Mucosa of stomach (tissue), 1 donor: ENCODE data around the gene SLC25A40.
"Not testable (repeated sequence)": the region's sequence is repeated elsewhere in the genome, so short reads cannot be mapped to it uniquely, and the experiment has no call there.

Experiments used
- H3K27me3 ChIP-seq: one replicate; pipeline ENCODE4 v1.7.0; 2013; ENCODE audit warnings: mild to moderate bottlenecking, low read length; ENCODE audit not compliant: control insufficient read depth, insufficient read depth
- H3K36me3 ChIP-seq: one replicate; pipeline ENCODE4 v1.7.0; 2013; ENCODE audit warnings: low read length; ENCODE audit not compliant: control insufficient read depth, insufficient read depth
- H3K4me1 ChIP-seq: one replicate; pipeline ENCODE4 v1.7.0; 2013; ENCODE audit warnings: mild to moderate bottlenecking, low read length; ENCODE audit not compliant: control insufficient read depth, insufficient read depth
- H3K4me3 ChIP-seq: one replicate; pipeline ENCODE4 v1.7.0; 2013; ENCODE audit warnings: low read length
- H3K9ac ChIP-seq: one replicate; pipeline ENCODE4 v1.7.0; 2013; ENCODE audit warnings: mild to moderate bottlenecking, low read length, moderate library complexity
- H3K9me3 ChIP-seq: one replicate; pipeline ENCODE4 v1.7.0; 2013; ENCODE audit warnings: mild to moderate bottlenecking, low read length, moderate library complexity; ENCODE audit not compliant: control insufficient read depth
- donor health status: Pancreatic carcinoma.

The SLC25A40 gene

GRCh38 chr7:87866089-87866488, 10.1 kb downstream of the SLC25A40 start:
- Histone ChIP-seq H3K9me3 (no peaks in the 10 kb centered on the region), H3K27me3 (no peaks in the 10 kb centered on the region), H3K4me1 (no peaks in the 10 kb centered on the region), H3K9ac (no peak overlapping the region), H3K36me3 (no peaks in the 10 kb centered on the region), H3K4me3 (no peak overlapping the region)

- no peak overlapping the region for H3K4me3 ChIP-seq
- no peaks in the 10 kb centered on the region for H3K4me1 ChIP-seq
- no peaks in the 10 kb centered on the region for H3K36me3 ChIP-seq
- H3K9me3 ChIP-seq = no peaks in the 10 kb centered on the region
- no peaks in the 10 kb centered on the region for H3K27me3 ChIP-seq
- H3K9ac ChIP-seq = no peak overlapping the region
Observed at GRCh38 chr7:87858417-87859100, 17.6 kb downstream of the SLC25A40 start.

GRCh38 chr7:87853237-87853864, 22.8 kb downstream of the SLC25A40 start:
- Histone ChIP-seq H3K9ac (no peak overlapping the region), H3K9me3 (no peaks in the 10 kb centered on the region), H3K27me3 (no peaks in the 10 kb centered on the region), H3K36me3 (no peaks in the 10 kb centered on the region), H3K4me3 (no peak overlapping the region), H3K4me1 (no peaks in the 10 kb centered on the region)

- H3K9ac ChIP-seq = no peak overlapping the region
- no peaks in the 10 kb centered on the region for H3K4me1 ChIP-seq
- H3K9me3 ChIP-seq = no peaks in the 10 kb centered on the region
- no peak overlapping the region for H3K4me3 ChIP-seq
- H3K27me3 ChIP-seq = no peaks in the 10 kb centered on the region
- no peaks in the 10 kb centered on the region for H3K36me3 ChIP-seq
Observed at GRCh38 chr7:87852306-87852705, 23.9 kb downstream of the SLC25A40 start.

GRCh38 chr7:87850836-87851593, 25.1 kb downstream of the SLC25A40 start:
- Histone ChIP-seq H3K4me1 (no peaks in the 10 kb centered on the region), H3K4me3 (no peak overlapping the region), H3K9me3 (no peaks in the 10 kb centered on the region), H3K27me3 (no peaks in the 10 kb centered on the region), H3K9ac (no peak overlapping the region), H3K36me3 (no peaks in the 10 kb centered on the region)

- H3K9me3 ChIP-seq = no peaks in the 10 kb centered on the region
- no peak overlapping the region for H3K9ac ChIP-seq
- no peaks in the 10 kb centered on the region for H3K27me3 ChIP-seq
- H3K36me3 ChIP-seq = no peaks in the 10 kb centered on the region
- H3K4me1 ChIP-seq = no peaks in the 10 kb centered on the region
- H3K4me3 ChIP-seq = no peak overlapping the region
Observed at GRCh38 chr7:87837597-87837996, 38.6 kb downstream of the SLC25A40 start.

- no peaks in the 10 kb centered on the region for H3K4me1 ChIP-seq
- no peaks in the 10 kb centered on the region for H3K36me3 ChIP-seq
- H3K27me3 ChIP-seq = no peaks in the 10 kb centered on the region
- H3K9ac ChIP-seq = no peak overlapping the region
- no peaks in the 10 kb centered on the region for H3K9me3 ChIP-seq
- no peak overlapping the region for H3K4me3 ChIP-seq
Observed at GRCh38 chr7:87833130-87833529, 43.0 kb downstream of the SLC25A40 start.

GRCh38 chr7:87831097-87831496, 45.1 kb downstream of the SLC25A40 start:
- no peaks in the 10 kb centered on the region for H3K4me1 ChIP-seq
- no peaks in the 10 kb centered on the region for H3K36me3 ChIP-seq
- no peaks in the 10 kb centered on the region for H3K27me3 ChIP-seq
- no peaks in the 10 kb centered on the region for H3K9me3 ChIP-seq
- H3K9ac ChIP-seq = no peak overlapping the region
- H3K4me3 ChIP-seq = no peak overlapping the region

GRCh38 chr7:87828383-87828782, 47.8 kb downstream of the SLC25A40 start:
- not testable (repeated sequence) for H3K27me3 ChIP-seq, H3K4me1 ChIP-seq, H3K36me3 ChIP-seq, H3K9me3 ChIP-seq, H3K4me3 ChIP-seq, H3K9ac ChIP-seq

GRCh38 chr7:87825369-87825768, 50.8 kb downstream of the SLC25A40 start:
- H3K27me3 ChIP-seq, H3K9ac ChIP-seq, H3K36me3 ChIP-seq, H3K4me1 ChIP-seq, H3K9me3 ChIP-seq, H3K4me3 ChIP-seq: not testable (repeated sequence)

- not testable (repeated sequence) for H3K27me3 ChIP-seq, H3K4me1 ChIP-seq, H3K9me3 ChIP-seq, H3K9ac ChIP-seq, H3K4me3 ChIP-seq, H3K36me3 ChIP-seq
Observed at GRCh38 chr7:87822056-87822455, 54.1 kb downstream of the SLC25A40 start.

- H3K36me3 ChIP-seq = no peaks in the 10 kb centered on the region
- peaks cover 2% of the 10 kb centered on the region for H3K27me3 ChIP-seq
- H3K4me1 ChIP-seq = no peaks in the 10 kb centered on the region
- no peak overlapping the region for H3K4me3 ChIP-seq
- no peaks in the 10 kb centered on the region for H3K9me3 ChIP-seq
- H3K9ac ChIP-seq = no peak overlapping the region
Observed at GRCh38 chr7:87818336-87818735, 57.8 kb downstream of the SLC25A40 start.
